Aorta (tissue), 5 donors: ENCODE measurements around the gene SMO. TPM values are rescaled to one million over a fixed set of nuclear protein-coding genes. Genes with fewer than 3 reads are reported as not detected.
"Not testable (repeated sequence)": the region's sequence is repeated elsewhere in the genome, so short reads cannot be mapped to it uniquely, and the experiment has no call there.

ENCODE experiments used
- ATAC-seq: fragments of 200-7000 bp; cut with Tn5 transposase; one replicate; pipeline ENCODE4 v1.9.1; 2022; ENCODE audit warnings: moderate library complexity; ENCODE audit not compliant: low FRiP score
- DNase-seq, 2 donors: peaks; one replicate each; pipeline ENCODE4 v3.0.0-alpha.2; 2020
- H3K27ac ChIP-seq, 2 donors: one replicate each; pipeline ENCODE4 v1.5.1; 2013; ENCODE audit warnings: low read length in 2 of 2, mild to moderate bottlenecking in 2 of 2, moderate library complexity in 2 of 2, control low read depth in 1 of 2, inconsistent platforms in 1 of 2, low read depth in 1 of 2
- H3K27me3 ChIP-seq, 2 donors: one replicate each; pipeline ENCODE4 v1.6.1; 2013; ENCODE audit warnings: control low read depth in 1 of 2, low read length in 1 of 2, mild to moderate bottlenecking in 1 of 2, moderate library complexity in 1 of 2; ENCODE audit not compliant: insufficient read depth in 2 of 2, control insufficient read depth in 1 of 2
- H3K36me3 ChIP-seq, 2 donors: one replicate each; pipeline ENCODE4 v1.6.1; 2013; ENCODE audit warnings: control low read depth in 1 of 2, low read length in 1 of 2, mild to moderate bottlenecking in 1 of 2; ENCODE audit not compliant: insufficient read depth in 2 of 2, control insufficient read depth in 1 of 2
- H3K4me1 ChIP-seq, 2 donors: one replicate each; pipeline ENCODE4 v1.6.1; 2013; ENCODE audit warnings: low read length in 2 of 2, control low read depth in 1 of 2, mild to moderate bottlenecking in 1 of 2, moderate library complexity in 1 of 2; ENCODE audit not compliant: insufficient read depth in 2 of 2, control insufficient read depth in 1 of 2
- H3K4me3 ChIP-seq, 2 donors: one replicate each; pipeline ENCODE4 v1.5.1; 2013; ENCODE audit warnings: low read length in 2 of 2, control low read depth in 1 of 2, mild to moderate bottlenecking in 1 of 2
- H3K9me3 ChIP-seq: one replicate; pipeline ENCODE4 v1.6.1; 2013; ENCODE audit warnings: mild to moderate bottlenecking, low read length; ENCODE audit not compliant: control insufficient read depth
- WGBS, 2 donors: extraction: QIAGEN DNeasy Blood & Tissue Kit; methylation state at CpG; one replicate each; pipeline ENCODE4 v1.1.7; 2013; 5-methylcytosine and 5-hydroxymethylcytosine counted together
- intact Hi-C, 2 donors: fragments of 100-400 bp; cut with DNase I; formaldehyde crosslinking; loops; one replicate each; pipeline versions ENCODE4 v1.14.2 to v1.15.0; 2022
- polyA plus RNA-seq, 2 donors: library from polyadenylated mRNA; stranded (reverse); fragments of 200-250 nt; gene quantifications; one replicate each; pipeline ENCODE4 v1.2.3, GENCODE V29; 2013
- total RNA-seq, 2 donors: library from RNA; stranded (reverse); fragmentation: NEBNext Ultra II Directional; extraction: Animal tissue kit (Norgen Biotek cat#: 25700); gene quantifications; one replicate each; pipeline ENCODE4 v1.2.1, GENCODE V29; 2021
- donor health status: healthy with polysubstance abuse.
- donor health status: Bipolar disorder and iron deficiency.
- donor health status: DM: no; HTN: no; CAD: no.
- donor health status: DM: no; HTN: no; CAD: no.
- donor health status: DM: yes; HTN: yes; CAD: no.

Gene SMO
- total and polyA plus RNA-seq, 4 donors, result 2.9 to 17.6 (median 10.3) TPM

- no peaks in the 10 kb centered on the region for H3K27me3 ChIP-seq
- no peaks in the 10 kb centered on the region for H3K9me3 ChIP-seq
- WGBS, 2 donors, result 64 to 67% methylated on average over 4 of the region's 4 CpGs
- intact Hi-C loops, result no loop called here
- H3K4me3 ChIP-seq, result no peak overlapping the region
- ATAC-seq (no peak), DNase-seq (no peak)
- H3K27ac ChIP-seq, result no peak overlapping the region
- H3K4me1 ChIP-seq, result no peaks in the 10 kb centered on the region
- no peaks in the 10 kb centered on the region for H3K36me3 ChIP-seq
These were observed 20.6 kb upstream of the SMO start for GRCh38 chr7:129167817-129168216.

- DNase-seq, result no peak
- H3K27ac ChIP-seq, result no peak overlapping the region
- no peaks in the 10 kb centered on the region for H3K9me3 ChIP-seq
- peak; percentile 36 for ATAC-seq
- 8 to 9% methylated on average over 20 of the region's 20 CpGs for WGBS, 2 donors
- intact Hi-C loops, result no loop called here
- H3K27me3 ChIP-seq, result no peaks in the 10 kb centered on the region
- no peaks in the 10 kb centered on the region for H3K36me3 ChIP-seq
- H3K4me3 ChIP-seq, result peak overlapping the region in 1 of 2 donors; percentile 27
- no peaks in the 10 kb centered on the region for H3K4me1 ChIP-seq
These were observed 20.0 kb upstream of the SMO start for GRCh38 chr7:129168231-129169021.

GRCh38 chr7:129169171-129169671 lies 19.2 kb upstream of the SMO start:
- WGBS, 2 donors, result 0 to 1% methylated on average over 41 to 47 of the region's 47 CpGs
- H3K27me3 ChIP-seq, result no peaks in the 10 kb centered on the region
- peak overlapping the region; percentile 27 to 85 for H3K4me3 ChIP-seq
- H3K27ac ChIP-seq, result no peak overlapping the region
- DNase-seq (peak; percentile 72 to 84), ATAC-seq (peak; percentile 91)
- H3K36me3 ChIP-seq, result no peaks in the 10 kb centered on the region
- no peaks in the 10 kb centered on the region for H3K4me1 ChIP-seq
- intact Hi-C loops, result no loop called here
- no peaks in the 10 kb centered on the region for H3K9me3 ChIP-seq

GRCh38 chr7:129169686-129170440 lies 18.6 kb upstream of the SMO start:
- WGBS, 2 donors, result 49 to 50% methylated on average over 16 of the region's 16 CpGs
- ATAC-seq, result peak; percentile 41
- H3K27ac ChIP-seq, result no peak overlapping the region
- H3K9me3 ChIP-seq, result no peaks in the 10 kb centered on the region
- H3K4me1 ChIP-seq, result no peaks in the 10 kb centered on the region
- DNase-seq, result no peak
- intact Hi-C loops, result no loop called here
- H3K36me3 ChIP-seq, result no peaks in the 10 kb centered on the region
- peak overlapping the region; percentile 27 to 85 for H3K4me3 ChIP-seq
- H3K27me3 ChIP-seq, result no peaks in the 10 kb centered on the region

- WGBS, 2 donors, result 95 to 96% methylated on average over 11 of the region's 11 CpGs
- H3K27ac ChIP-seq, result no peak overlapping the region
- H3K9me3 ChIP-seq, result no peaks in the 10 kb centered on the region
- intact Hi-C loops, result no loop called here
- no peak overlapping the region for H3K4me3 ChIP-seq
- no peaks in the 10 kb centered on the region for H3K36me3 ChIP-seq
- no peaks in the 10 kb centered on the region for H3K27me3 ChIP-seq
- ATAC-seq (no peak), DNase-seq (no peak)
- no peaks in the 10 kb centered on the region for H3K4me1 ChIP-seq
These were observed 17.9 kb upstream of the SMO start for GRCh38 chr7:129170441-129171021.

- H3K4me3 ChIP-seq, intact Hi-C loops, H3K27me3 ChIP-seq, H3K27ac ChIP-seq, H3K36me3 ChIP-seq, DNase-seq, H3K4me1 ChIP-seq, ATAC-seq, H3K9me3 ChIP-seq: not testable (repeated sequence)
- WGBS, 2 donors, result 96 to 97% methylated on average over 7 of the region's 7 CpGs
These were observed 14.6 kb upstream of the SMO start for GRCh38 chr7:129173861-129174260.

GRCh38 chr7:129176916-129177710 lies 11.3 kb upstream of the SMO start:
- WGBS, 2 donors, result 12 to 29% methylated on average over 11 of the region's 11 CpGs
- Histone ChIP-seq H3K9me3 (no peaks in the 10 kb centered on the region), H3K36me3 (no peaks in the 10 kb centered on the region), H3K27me3 (peaks cover 0 to 3% of the 10 kb centered on the region in 2 donors), H3K27ac (no peak overlapping the region), H3K4me3 (no peak overlapping the region), H3K4me1 (no peaks in the 10 kb centered on the region)
- no peak for ATAC-seq
- DNase-seq, result no peak
- intact Hi-C loops, result no loop called here

- 89 to 91% methylated on average over 6 of the region's 6 CpGs for WGBS, 2 donors
- Histone ChIP-seq H3K36me3 (no peaks in the 10 kb centered on the region), H3K27ac (no peak overlapping the region), H3K4me3 (no peak overlapping the region), H3K27me3 (no peaks in the 10 kb centered on the region), H3K4me1 (no peaks in the 10 kb centered on the region), H3K9me3 (no peaks in the 10 kb centered on the region)
- no peak for ATAC-seq
- intact Hi-C loops, result no loop called here
- no peak for DNase-seq
These were observed 3.3 kb upstream of the SMO start for GRCh38 chr7:129184981-129185670.
